Spleen (tissue), 7 donors: ENCODE results near the gene ZNF839.
"Not testable (repeated sequence)": the region's sequence is repeated elsewhere in the genome, so short reads cannot be mapped to it uniquely, and the experiment has no call there.

Experiments
- CTCF ChIP-seq, 11 experiments: fragments of 200-600 bp in 7 of 11; fragments of 450-650 bp in 4 of 11; sonication (generic) in 4 of 11; IDR thresholded peaks in 8 of 11; conservative IDR thresholded peaks in 3 of 11; 1 replicate in 7 of 11; 2 replicates in 4 of 11; pipeline versions ENCODE4 v1.4.0 to v1.8.0; 2016 to 2021; ENCODE audit warnings: antibody characterized with exemption in 11 of 11, inconsistent platforms in 4 of 11, mild to moderate bottlenecking in 1 of 11
- POLR2A ChIP-seq, 3 donors: fragments of 450-650 bp; IDR thresholded peaks; one replicate each; pipeline ENCODE4 v1.5.1; 2017; ENCODE audit warnings: antibody characterized with exemption in 3 of 3, mild to moderate bottlenecking in 1 of 3
- donor health status: DM: no; HTN: no; CAD: no; lungs with moderate emphysema.
- donor health status: DM: no; HTN: no; CAD: no.
- donor health status: DM: no; HTN: no; CAD: no.

DNA sequence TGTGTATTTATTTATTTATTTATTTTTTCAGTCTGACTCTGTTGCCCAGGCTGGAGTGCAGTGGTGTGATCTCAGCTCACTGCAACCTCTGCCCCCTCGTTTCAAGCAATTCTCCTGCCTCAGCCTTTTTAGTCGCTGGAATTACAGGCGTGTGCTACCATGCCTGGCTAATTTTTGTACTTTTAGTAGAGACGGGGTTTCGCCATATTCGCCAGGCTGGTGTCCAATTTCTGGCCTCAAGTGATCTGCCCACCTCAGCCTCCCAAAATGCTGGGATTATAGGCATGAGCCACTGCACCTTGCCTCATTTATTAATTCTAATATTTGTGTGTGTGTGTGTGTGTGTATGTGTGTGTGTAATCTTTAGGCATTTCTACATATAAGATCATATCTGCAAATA lies 9.8 kb downstream of the ZNF839 start:
- not testable (repeated sequence) for TF ChIP-seq POLR2A (IDR thresholded peaks at IDR 0.05); CTCF (IDR thresholded peaks at IDR 0.05 in 8 of 11, conservative IDR thresholded peaks at IDR 0.05 in 3 of 11)
